Measurements from ENCODE around the gene SUPV3L1. TPM values are rescaled to one million over a fixed set of nuclear protein-coding genes. Genes with fewer than 3 reads are reported as not detected.

Gene SUPV3L1
- total RNA-seq, 1 experiment from 2014 or later, result 57.3 TPM

DNA sequence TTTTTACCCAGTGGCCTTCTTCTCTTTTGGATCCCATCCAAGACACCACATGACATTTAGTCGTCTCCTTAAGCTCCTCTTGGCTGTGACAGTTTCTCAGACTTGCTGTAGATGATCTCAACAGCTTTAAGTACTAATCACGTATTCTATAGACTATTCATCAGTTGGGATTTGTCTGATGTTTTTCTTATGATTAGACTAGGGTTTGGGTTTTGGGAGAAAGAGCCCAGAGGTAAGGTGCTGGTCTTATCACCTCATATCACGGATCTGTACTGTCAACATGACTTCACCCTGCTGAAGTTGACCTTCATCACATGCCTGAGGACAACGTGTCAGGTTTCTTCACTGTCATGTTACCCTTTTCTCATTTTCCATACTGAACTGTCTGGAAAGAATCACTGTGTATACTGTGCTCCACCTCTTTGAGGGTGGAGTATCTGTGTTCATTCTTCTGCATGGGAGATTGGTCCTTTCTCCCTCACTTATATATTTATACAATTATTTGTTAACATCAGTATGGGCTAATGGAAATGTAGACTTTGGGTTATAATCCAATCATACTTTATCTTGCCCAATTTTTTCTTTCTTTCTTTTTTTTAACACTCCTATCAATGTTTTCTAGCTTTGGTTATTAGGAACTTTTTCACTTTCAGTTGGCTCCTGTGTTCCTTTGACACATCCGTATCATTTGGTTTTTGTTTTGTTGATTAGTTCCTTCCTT is 33.7 kb downstream of the SUPV3L1 start:
- no CpG with 5 or more reads among the region's 5 CpGs for WGBS (ENCODE audit: extremely low coverage, insufficient read length, low lambda C conversion rate)
- H3K4me3 Mint-ChIP-seq, result no peak overlapping the region
- no peak overlapping the region for H2AFZ ChIP-seq (ENCODE audit: low read length)

More for the DNA sequence above, 33.7 kb downstream of the SUPV3L1 start:
- Histone ChIP-seq H3K18ac (ENCODE audit: insufficient read length, low read depth, low read length) (no peak overlapping the region), H2BK5ac (ENCODE audit: insufficient read length, low read length) (no peak overlapping the region), H3K9me3 (ENCODE audit: control insufficient read depth, low read depth, low read length) (no peaks in the 10 kb centered on the region), H3T11ph (ENCODE audit: low read length) (no peak overlapping the region), H3K9ac (ENCODE audit: extremely low read depth, insufficient read length, low read length) (no peak overlapping the region), H4K5ac (ENCODE audit: insufficient read length, low read depth, low read length) (no peak overlapping the region), H2BK12ac (ENCODE audit: insufficient read length, low read depth, low read length) (no peak overlapping the region), H4K8ac (replicated peaks; ENCODE audit: insufficient read length, low read depth, low read length) (no peak overlapping the region), H3K27ac (ENCODE audit: insufficient read length, low read depth, low read length) (no peak overlapping the region), H3K4me1 (ENCODE audit: insufficient read depth, low read length) (no peaks in the 10 kb centered on the region), H2BK15ac (ENCODE audit: low read depth, low read length) (no peak overlapping the region), H3K23me2 (ENCODE audit: insufficient read length, low read depth, low read length, poor library complexity, severe bottlenecking) (no peaks in the 10 kb centered on the region), H4K20me1 (ENCODE audit: control insufficient read depth, insufficient read depth, insufficient read length) (no peaks in the 10 kb centered on the region), H4K91ac (ENCODE audit: insufficient read length, low read depth, low read length) (no peak overlapping the region), H2AK5ac (ENCODE audit: insufficient read length, low read length) (no peak overlapping the region), H2BK120ac (ENCODE audit: low read depth, low read length, poor library complexity, severe bottlenecking) (no peak overlapping the region), H3K79me2 (ENCODE audit: insufficient read depth, low read length) (no peaks in the 10 kb centered on the region), H3K27me3 (ENCODE audit: insufficient read depth, low read length) (no peaks in the 10 kb centered on the region), H3K4ac (ENCODE audit: low read depth, low read length) (no peak overlapping the region), H3K4me2 (ENCODE audit: insufficient read depth, insufficient read length, low read length) (no peak overlapping the region), H3K23ac (ENCODE audit: insufficient read length, low read depth, low read length) (no peak overlapping the region), H3K14ac (ENCODE audit: insufficient read depth, low read length) (no peak overlapping the region), H2BK20ac (ENCODE audit: low read depth, low read length, poor library complexity, severe bottlenecking) (no peak overlapping the region), H3K79me1 (ENCODE audit: insufficient read depth, low read depth, low read length, poor library complexity, severe bottlenecking) (no peaks in the 10 kb centered on the region), H3K56ac (ENCODE audit: insufficient read length, low read depth, low read length) (no peak overlapping the region)
- Mint-ChIP-seq H3K9me3 (peaks cover 2 to 5% of the 10 kb centered on the region in 2 experiments; a peak in 3 of 5 replicates), H3K27me3 (ENCODE audit: low read depth) (no peaks in the 10 kb centered on the region; the same call in 1 of the 2 replicates), H3K27ac (no peak overlapping the region), H3K36me3 (ENCODE audit: insufficient read depth in 1 of 3, low read depth in 3 of 3) (peaks cover 0 to 8% (median 5%) of the 10 kb centered on the region in 3 experiments; a peak in 5 of 7 replicates), H3K4me1 (0 out of 4 replicates have a peak, but pooled peaks cover 0 to 3% of the 10 kb centered on the region in 2 experiments)
- DNase-seq, result no peak
- TF ChIP-seq, protein P1, sequence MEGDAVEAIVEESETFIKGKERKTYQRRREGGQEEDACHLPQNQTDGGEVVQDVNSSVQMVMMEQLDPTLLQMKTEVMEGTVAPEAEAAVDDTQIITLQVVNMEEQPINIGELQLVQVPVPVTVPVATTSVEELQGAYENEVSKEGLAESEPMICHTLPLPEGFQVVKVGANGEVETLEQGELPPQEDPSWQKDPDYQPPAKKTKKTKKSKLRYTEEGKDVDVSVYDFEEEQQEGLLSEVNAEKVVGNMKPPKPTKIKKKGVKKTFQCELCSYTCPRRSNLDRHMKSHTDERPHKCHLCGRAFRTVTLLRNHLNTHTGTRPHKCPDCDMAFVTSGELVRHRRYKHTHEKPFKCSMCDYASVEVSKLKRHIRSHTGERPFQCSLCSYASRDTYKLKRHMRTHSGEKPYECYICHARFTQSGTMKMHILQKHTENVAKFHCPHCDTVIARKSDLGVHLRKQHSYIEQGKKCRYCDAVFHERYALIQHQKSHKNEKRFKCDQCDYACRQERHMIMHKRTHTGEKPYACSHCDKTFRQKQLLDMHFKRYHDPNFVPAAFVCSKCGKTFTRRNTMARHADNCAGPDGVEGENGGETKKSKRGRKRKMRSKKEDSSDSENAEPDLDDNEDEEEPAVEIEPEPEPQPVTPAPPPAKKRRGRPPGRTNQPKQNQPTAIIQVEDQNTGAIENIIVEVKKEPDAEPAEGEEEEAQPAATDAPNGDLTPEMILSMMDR (conservative IDR thresholded peaks at IDR 0.05), result no peak

All from H9 (cell line).